Measurements from ENCODE around the gene CREG1. TPM values are rescaled to one million over a fixed set of nuclear protein-coding genes. Genes with fewer than 3 reads are reported as not detected.

Gene CREG1
- 100 to 1,000 TPM; 110 to 125 (median 114) TPM for polyA plus RNA-seq (ENCODE audit: insufficient read length in 3 of 3)
- long read RNA-seq, donor 1, transcript CREG1-201 (4 exons, 1,974 nt) = major isoform, 40 of 40 reads
- long read RNA-seq, donor 1, partial matches to known transcripts = 0 of 40 reads
- long read RNA-seq, donor 1, other reads (novel, unspliced or antisense) = 0 of 40 reads
- long read RNA-seq, donor 2, transcript CREG1-201 (4 exons, 1,974 nt) = major isoform, 45 of 45 reads
- long read RNA-seq, donor 2, partial matches to known transcripts = 0 of 45 reads
- long read RNA-seq, donor 2, other reads (novel, unspliced or antisense) = 0 of 45 reads
- long read RNA-seq, donor 3, transcript CREG1-201 (4 exons, 1,974 nt) = major isoform, 94 of 117 reads
- long read RNA-seq, donor 3, partial matches to known transcripts = 23 of 117 reads
- long read RNA-seq, donor 3, other reads (novel, unspliced or antisense) = 0 of 117 reads
- long read RNA-seq, donor 4, transcript CREG1-201 (4 exons, 1,974 nt) = major isoform, 65 of 65 reads
- long read RNA-seq, donor 4, partial matches to known transcripts = 0 of 65 reads
- long read RNA-seq, donor 4, other reads (novel, unspliced or antisense) = 0 of 65 reads
- long read RNA-seq, donor 5 = 0 reads
- long read RNA-seq, donor 6, transcript CREG1-201 (4 exons, 1,974 nt) = major isoform, 46 of 46 reads
- long read RNA-seq, donor 6, partial matches to known transcripts = 0 of 46 reads
- long read RNA-seq, donor 6, other reads (novel, unspliced or antisense) = 0 of 46 reads
- long read RNA-seq, donor 7, transcript CREG1-201 (4 exons, 1,974 nt) = major isoform, 70 of 70 reads
- long read RNA-seq, donor 7, partial matches to known transcripts = 0 of 70 reads
- long read RNA-seq, donor 7, other reads (novel, unspliced or antisense) = 0 of 70 reads
- long read RNA-seq, donor 8, transcript CREG1-201 (4 exons, 1,974 nt) = major isoform, 108 of 147 reads
- long read RNA-seq, donor 8, partial matches to known transcripts = 39 of 147 reads
- long read RNA-seq, donor 8, other reads (novel, unspliced or antisense) = 0 of 147 reads
- long read RNA-seq, donor 9, transcript CREG1-201 (4 exons, 1,974 nt) = major isoform, 63 of 63 reads
- long read RNA-seq, donor 9, partial matches to known transcripts = 0 of 63 reads
- long read RNA-seq, donor 9, other reads (novel, unspliced or antisense) = 0 of 63 reads
- long read RNA-seq, donor 10, transcript CREG1-201 (4 exons, 1,974 nt) = major isoform, 46 of 72 reads
- long read RNA-seq, donor 10, partial matches to known transcripts = 26 of 72 reads
- long read RNA-seq, donor 10, other reads (novel, unspliced or antisense) = 0 of 72 reads
- long read RNA-seq, donor 11, transcript CREG1-201 (4 exons, 1,974 nt) = major isoform, 44 of 44 reads
- long read RNA-seq, donor 11, partial matches to known transcripts = 0 of 44 reads
- long read RNA-seq, donor 11, other reads (novel, unspliced or antisense) = 0 of 44 reads
- long read RNA-seq, donor 12, transcript CREG1-201 (4 exons, 1,974 nt) = major isoform, 29 of 29 reads
- long read RNA-seq, donor 12, partial matches to known transcripts = 0 of 29 reads
- long read RNA-seq, donor 12, other reads (novel, unspliced or antisense) = 0 of 29 reads
- long read RNA-seq, donor 13, transcript CREG1-201 (4 exons, 1,974 nt) = major isoform, 123 of 123 reads
- long read RNA-seq, donor 13, partial matches to known transcripts = 0 of 123 reads
- long read RNA-seq, donor 13, other reads (novel, unspliced or antisense) = 0 of 123 reads
- long read RNA-seq, donor 14, transcript CREG1-201 (4 exons, 1,974 nt) = major isoform, 59 of 59 reads
- long read RNA-seq, donor 14, partial matches to known transcripts = 0 of 59 reads
- long read RNA-seq, donor 14, other reads (novel, unspliced or antisense) = 0 of 59 reads
- long read RNA-seq, donor 15, transcript CREG1-201 (4 exons, 1,974 nt) = major isoform, 19 of 19 reads
- long read RNA-seq, donor 15, partial matches to known transcripts = 0 of 19 reads
- long read RNA-seq, donor 15, other reads (novel, unspliced or antisense) = 0 of 19 reads
- long read RNA-seq, donor 16, transcript CREG1-201 (4 exons, 1,974 nt) = major isoform, 139 of 145 reads
- long read RNA-seq, donor 16, partial matches to known transcripts = 6 of 145 reads
- long read RNA-seq, donor 16, other reads (novel, unspliced or antisense) = 0 of 145 reads

DNA sequence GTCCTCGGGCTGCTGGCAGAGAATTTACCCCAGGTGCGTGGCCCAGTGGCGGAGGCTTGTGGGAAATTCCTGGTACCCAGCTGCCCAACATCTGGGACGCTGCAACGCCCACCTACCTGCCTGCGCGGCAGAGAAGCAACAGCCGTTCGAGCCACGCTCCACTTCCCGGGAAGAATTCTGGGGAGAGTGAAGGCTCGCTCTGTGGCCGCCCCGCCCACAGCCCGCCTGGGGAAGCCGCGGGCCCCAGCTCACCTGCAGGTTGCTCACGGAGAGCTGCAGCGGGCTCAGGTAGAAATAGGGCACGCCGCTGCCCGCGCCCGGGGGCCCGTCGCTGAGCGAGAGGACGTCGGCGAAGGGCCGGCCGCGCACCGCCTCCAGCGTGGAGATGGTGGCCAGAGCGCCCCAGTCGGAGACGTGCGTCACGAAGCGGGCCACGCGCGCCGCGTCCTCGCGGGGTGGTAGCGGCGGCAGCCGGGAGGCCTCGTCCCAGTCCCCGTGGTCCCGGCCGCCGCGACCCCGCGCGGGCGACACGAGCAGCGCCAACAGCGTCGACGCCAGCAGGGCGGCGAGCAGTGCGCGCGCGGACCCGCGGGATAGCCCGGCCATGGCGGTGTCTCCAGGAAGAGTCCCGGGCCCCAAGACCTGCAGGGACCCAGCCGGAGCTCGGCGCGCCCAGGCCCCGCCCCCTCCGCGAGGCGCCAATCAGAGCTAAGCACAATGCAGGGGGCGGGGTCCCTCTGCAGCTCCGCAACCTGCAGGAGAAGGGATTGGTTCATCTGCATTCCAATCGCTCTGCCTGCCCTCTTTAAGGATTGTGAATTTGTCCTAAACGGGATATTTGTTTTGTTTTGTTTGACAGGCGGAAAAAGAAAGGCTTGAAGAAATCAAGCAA, at the start of gene CREG1:
Gene CREG1, minus strand, starts transcription at position 627 of the 892 bp plus-strand sequence.
- DNase-seq (ENCODE audit: extremely low read depth in 1 of 11, low read depth in 9 of 11, low spot score in 4 of 11) = peak; percentile 76 to 93 (median 87)

DNA sequence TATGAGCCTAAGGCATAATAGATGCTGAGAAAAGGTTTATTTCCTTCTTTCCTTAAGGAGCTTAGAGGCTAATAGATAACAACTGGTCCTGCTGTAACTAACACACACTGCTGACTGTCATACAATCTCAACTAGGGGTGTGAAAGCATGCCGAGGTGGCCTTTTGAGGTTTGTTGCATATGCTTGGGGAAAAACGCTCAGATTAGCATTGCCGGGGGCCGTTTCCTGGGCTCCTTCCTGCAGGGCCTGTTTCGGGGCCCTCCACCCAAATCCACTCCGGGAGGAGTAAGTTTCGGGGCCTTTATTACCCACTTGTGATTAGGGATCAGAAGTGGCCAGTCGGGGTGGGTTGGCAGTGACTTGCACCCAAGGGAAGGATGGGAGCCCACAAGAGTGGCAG, 49.3 kb upstream of the CREG1 start:
- no peak for DNase-seq (ENCODE audit: extremely low read depth in 1 of 11, low read depth in 9 of 11, low spot score in 4 of 11)

DNA sequence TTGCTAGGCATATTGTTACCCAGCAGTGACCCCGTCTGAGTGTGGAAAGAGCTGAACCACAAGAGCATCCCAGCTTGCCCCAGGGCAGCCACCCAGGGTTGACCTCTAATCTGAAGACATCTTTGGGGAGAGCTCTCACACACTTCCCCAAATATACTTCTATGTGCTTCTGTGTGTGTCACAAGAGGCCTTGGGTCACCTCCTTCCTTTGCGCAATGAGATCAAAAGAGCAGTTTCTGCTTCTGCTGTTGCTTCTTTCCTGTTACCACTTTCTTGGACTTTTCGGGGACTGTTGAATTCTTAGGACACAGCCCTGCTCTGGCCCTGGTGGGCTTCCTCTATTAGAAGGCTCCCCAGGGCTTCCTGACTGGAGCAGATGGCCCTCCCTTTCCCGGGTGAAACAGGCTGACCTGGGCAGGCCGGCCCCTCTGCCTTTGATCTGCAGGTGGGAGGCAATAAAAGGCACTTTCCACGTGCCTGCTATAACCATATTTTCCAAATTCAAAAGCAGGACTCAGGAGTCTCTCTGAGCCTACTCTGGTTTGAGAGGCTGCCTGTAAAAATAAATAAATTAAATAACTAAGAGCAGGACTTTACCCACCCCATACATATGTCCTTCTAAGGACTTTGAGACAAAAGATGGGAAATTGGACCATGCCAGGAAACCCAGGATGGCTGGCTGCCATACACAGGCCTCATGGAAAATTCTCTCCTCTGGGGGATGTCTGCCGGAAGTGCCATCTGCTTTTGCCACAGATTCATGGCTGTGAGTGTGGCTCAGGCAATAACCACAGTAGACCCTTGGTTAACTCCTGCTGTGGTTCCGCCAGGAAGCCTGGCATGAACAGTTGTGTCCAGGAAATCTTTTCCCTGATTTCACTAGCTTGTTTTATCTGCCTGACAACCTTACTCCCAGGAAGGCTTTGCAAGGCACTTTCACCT, 48.2 kb upstream of the CREG1 start:
- no peak for DNase-seq (ENCODE audit: extremely low read depth in 1 of 11, low read depth in 9 of 11, low spot score in 4 of 11)

DNA sequence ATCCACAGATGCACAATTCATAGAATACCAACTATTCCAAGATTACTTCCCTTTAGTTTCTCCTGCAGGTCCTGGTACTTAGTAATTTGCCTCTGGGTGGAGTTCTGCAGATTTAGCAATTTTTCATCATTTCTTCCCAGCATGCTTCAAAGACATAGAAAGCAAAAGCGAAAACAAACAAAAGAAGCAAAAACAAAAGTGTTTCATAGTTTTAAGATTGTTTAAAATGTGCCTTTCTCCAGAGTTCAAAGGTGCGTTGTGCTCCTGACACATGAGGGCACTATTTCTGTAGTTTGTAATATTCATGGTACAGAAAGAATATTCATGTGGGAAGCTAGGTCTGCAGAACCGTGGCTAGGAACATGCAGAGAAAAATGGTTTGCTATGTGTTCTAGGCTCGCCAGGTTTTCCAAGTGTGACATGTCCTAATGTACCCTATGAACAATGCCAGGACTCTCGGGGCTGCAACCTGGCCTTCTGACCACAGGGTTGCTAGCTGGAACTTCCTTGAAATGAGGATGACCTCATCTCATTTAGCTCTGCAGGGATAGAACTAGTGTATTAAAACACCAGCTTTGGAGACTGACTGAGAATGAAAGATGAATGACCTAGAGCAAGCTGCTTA, 46.5 kb upstream of the CREG1 start:
- peak in 1 of 11 donors; percentile 22 for DNase-seq (ENCODE audit: extremely low read depth in 1 of 11, low read depth in 9 of 11, low spot score in 4 of 11)

DNA sequence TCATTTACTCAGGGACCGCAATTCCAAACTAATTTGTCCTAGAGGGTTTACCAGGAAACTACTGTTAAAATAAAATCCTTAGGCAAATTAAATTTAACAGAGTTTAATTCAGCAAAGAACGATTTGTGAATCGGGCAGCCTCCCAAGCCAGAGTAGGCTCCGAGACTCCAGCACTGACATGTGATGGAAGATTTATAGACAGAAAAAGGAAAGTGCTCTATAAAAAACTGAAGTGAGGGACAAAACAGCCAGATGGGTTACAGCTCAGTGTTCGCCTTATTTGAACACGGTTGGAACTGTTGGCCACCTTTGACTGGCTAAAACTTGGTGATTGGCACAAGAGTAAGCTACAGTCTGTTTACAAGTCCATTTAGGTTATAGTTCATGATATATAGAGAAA, 41.3 kb upstream of the CREG1 start:
- peak in 2 of 11 donors; percentile 8 to 28 for DNase-seq (ENCODE audit: extremely low read depth in 1 of 11, low read depth in 9 of 11, low spot score in 4 of 11)

DNA sequence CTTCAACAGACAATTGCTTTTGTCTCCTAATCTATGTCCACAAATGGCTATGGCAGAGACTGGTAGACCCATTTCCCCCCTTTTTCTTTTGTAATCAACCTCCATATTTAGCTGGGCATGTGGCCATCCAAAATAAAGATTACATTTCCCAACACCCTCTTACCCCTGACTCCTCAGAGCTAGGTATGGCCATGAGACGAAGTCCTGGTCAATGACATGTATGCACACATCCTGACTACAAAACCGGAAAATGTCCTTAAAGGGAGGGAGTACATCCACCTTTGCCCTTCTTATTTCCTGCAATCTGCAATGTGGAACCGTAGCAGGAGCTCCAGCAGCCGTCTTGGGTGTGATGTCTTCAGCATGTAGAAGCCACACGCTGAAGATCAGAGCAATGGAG, 40.3 kb upstream of the CREG1 start:
- DNase-seq (ENCODE audit: extremely low read depth in 1 of 11, low read depth in 9 of 11, low spot score in 4 of 11) = no peak

DNA sequence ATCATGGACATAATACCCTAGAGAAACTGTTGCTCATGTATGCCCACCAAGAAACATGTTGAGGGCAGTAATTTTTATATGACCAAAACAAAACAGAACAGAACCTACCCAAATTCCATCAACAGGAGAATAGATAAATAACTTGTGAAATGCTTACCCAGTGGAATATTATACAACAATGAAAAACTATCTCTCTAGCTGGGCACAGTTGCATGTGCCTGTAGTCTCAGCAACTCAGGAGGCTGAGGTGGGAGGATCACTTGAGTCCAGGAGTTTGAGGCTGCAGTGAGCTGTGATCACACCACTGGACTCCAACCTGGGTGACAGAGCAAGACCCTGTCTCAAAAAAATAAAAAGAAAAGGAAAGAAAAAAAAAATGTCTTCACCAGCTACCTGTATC, 38.9 kb upstream of the CREG1 start:
- DNase-seq (ENCODE audit: extremely low read depth in 1 of 11, low read depth in 9 of 11, low spot score in 4 of 11) = no peak

DNA sequence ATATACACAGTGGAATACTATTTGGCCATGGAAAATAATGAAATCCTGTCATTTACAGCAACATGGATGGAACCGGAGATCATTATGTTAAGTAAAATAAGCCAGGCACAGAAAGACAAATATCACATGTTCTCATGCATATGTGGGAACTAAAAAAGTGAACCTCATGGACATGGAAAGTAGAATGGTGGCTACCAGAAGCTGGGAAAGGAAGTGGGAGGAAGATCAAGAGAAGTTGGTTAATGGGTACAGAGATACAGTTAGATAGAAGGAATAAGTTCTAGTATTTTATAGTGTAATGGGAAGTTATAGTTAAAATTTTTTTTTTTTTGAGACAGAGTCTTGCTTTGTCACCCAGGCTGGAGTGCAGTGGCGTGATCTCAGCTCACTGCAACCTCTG, 34.8 kb upstream of the CREG1 start:
- DNase-seq (ENCODE audit: extremely low read depth in 1 of 11, low read depth in 9 of 11, low spot score in 4 of 11) = no peak

DNA sequence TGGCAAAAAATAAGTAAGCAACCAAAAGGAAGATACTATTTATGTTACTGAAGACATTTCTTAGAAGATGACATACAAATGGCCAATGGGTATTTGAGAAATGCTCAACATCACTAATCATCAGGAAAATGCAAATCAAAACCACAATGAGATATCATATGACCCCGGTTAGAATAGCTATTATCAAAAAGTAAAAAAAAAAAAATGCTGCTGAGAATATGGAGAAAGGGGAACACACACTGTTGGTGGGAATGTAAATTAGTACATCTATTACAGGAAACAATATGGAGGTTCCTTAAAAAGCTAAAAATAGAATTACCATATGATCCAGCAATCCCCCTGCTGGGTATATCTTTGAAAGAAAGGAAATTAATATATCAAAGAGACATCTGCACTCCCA, 34.3 kb upstream of the CREG1 start:
- DNase-seq (ENCODE audit: extremely low read depth in 1 of 11, low read depth in 9 of 11, low spot score in 4 of 11) = no peak

DNA sequence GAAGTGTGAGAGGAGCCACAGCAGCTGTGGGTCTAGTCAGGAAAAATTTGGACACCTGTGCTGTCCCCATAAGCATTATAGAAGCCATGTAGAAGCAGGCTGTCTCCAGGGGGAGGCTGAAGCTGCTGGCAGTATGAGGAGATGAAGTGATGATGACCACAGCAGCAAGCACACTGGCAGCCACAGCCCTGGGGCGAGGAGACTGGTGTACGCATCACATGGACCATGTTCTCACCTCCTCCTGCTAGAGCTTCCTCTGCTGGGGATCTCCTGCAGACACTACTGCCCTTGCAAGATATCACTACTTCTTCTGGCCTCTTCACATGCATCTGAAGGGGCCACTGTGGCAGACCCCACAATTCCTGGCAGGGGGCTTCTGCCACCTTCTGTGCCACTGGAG, 33.8 kb upstream of the CREG1 start:
- DNase-seq (ENCODE audit: extremely low read depth in 1 of 11, low read depth in 9 of 11, low spot score in 4 of 11) = no peak

DNA sequence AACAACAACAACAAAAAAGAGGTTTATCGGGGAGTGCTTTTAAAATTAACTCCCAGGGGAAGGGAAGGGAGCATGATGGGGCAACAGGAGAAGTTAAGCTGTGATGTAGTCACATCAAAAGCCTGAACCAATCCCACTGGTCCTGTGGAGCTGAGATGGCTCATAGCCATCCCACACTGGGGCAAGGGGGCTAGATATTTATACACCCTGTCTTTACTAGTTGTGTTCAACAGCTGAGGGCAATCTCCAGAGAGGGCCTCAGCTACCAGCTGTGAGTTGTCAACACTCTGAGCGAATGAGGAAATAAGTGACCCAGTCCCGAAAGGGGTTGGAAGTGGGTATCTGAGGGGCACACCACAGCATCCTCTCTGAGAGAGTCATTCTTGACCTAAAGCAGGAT, 31.0 kb upstream of the CREG1 start:
- no peak for DNase-seq (ENCODE audit: extremely low read depth in 1 of 11, low read depth in 9 of 11, low spot score in 4 of 11)

DNA sequence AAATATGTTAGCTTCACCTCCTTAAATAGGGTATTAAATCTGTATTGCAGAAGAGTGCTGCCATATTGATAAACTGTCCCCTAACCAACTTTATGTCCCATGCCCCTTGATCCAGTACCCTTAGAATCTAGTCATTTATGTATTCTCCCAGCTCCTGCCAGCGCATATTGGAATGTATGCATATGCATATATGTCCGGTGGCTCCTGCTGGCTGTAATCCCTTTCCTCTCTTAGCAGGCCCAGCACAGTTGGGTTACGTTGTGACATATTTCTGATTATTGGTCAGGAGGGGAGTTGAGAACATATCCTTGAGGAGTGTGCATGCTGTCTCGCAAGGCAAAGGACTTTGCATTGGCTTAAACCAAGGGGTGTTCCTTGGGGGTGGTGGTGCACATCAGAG, 29.2 kb upstream of the CREG1 start:
- DNase-seq (ENCODE audit: extremely low read depth in 1 of 11, low read depth in 9 of 11, low spot score in 4 of 11) = no peak

DNA sequence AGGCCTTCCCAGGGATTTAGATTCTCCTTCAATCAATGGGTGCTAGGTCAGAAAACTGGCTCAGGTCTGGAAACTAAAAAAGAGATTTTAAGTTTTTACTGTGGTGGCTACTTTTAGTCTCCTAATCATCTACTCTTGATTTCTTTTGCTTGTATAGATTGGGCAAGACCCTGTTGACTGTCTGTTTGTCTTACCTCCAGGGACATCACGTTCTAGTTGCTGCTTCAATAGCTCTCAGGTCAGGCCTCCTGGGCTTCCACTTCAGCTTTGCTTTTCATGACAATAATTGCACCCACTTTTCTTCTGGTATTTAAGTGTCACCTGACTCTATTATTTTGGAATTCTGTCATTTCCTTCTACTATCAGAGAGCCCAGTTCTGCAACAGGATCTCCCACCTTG, 28.5 kb upstream of the CREG1 start:
- no peak for DNase-seq (ENCODE audit: extremely low read depth in 1 of 11, low read depth in 9 of 11, low spot score in 4 of 11)

DNA sequence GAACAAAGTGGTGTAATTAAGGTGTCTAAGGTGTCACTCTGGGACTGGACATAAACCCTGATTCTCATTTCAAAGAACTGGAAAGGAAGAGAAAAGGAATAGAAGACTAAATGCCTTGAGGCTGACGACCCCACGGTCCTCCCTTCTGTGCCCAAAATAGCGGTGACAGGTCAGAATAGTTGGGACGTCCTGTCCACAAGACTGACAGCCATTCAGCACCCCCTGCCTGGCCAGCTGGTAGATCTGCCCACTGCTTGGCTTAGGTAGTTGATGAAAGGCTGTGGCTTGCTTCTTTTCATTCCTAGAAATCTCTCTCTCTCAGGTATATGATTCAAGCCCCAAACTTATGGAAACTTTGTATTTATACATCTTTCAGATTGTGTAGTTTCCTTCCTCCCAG, 26.4 kb upstream of the CREG1 start:
- DNase-seq (ENCODE audit: extremely low read depth in 1 of 11, low read depth in 9 of 11, low spot score in 4 of 11) = no peak

DNA sequence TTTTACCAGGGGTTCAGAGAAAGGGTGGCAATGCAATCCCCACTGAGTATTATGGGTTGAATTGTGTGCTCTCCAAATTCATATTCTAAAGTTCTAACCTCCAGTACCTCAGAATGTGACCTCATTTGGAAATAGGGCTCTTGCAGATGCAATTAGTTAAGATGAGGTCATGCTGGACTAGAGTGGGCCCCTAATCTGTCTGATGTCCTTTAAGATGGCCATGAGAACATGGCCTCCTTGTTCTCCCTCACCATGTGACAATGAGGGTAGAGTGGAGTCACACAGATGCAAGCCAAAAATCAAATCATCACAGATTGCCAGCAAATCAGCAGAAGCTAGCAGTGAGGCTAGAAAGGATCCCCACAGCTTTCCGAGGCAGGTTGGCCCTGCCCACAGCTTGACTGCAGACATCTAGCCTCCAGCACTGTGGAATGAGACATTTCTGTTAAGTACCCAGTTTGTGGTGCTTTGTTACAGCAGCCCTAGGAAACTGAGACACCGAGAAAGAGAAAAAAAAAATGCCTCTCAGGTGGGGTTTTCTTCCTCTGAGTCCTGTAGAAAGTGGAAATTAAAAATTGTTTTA, 25.5 kb upstream of the CREG1 start:
- DNase-seq (ENCODE audit: extremely low read depth in 1 of 11, low read depth in 9 of 11, low spot score in 4 of 11) = no peak
